Peyer's patch (tissue), 4 donors: Measurements from ENCODE around the gene NTSR2.

Experiments used
- CTCF ChIP-seq, 6 experiments: fragments of 450-650 bp in 4 of 6; fragments of 200-600 bp in 2 of 6; sonication (generic) in 1 of 6; IDR thresholded peaks; one replicate each; pipeline ENCODE4 v1.5.1; 2017 to 2019; ENCODE audit warnings: antibody characterized with exemption in 6 of 6, mild to moderate bottlenecking in 3 of 6, moderate library complexity in 1 of 6
- POLR2A ChIP-seq, 2 donors: fragments of 450-650 bp; IDR thresholded peaks; one replicate each; pipeline ENCODE4 v1.5.1; 2017; ENCODE audit warnings: antibody characterized with exemption in 2 of 2, mild to moderate bottlenecking in 2 of 2, moderate library complexity in 2 of 2

GRCh38 chr2:11655495-11655894 is 14.5 kb downstream of the NTSR2 start:
- TF ChIP-seq CTCF (IDR thresholded peaks at IDR 0.05) (no peak), POLR2A (IDR thresholded peaks at IDR 0.05) (no peak)
